Epithelial cell of esophagus (primary cell): ENCODE measurements around the gene LSAMP.
A peak's percentile ranks its signal among the peaks of the same experiment; 100 is the strongest.

Source experiments
- DNase-seq: peaks from one replicate; pipeline ENCODE4 v3.0.0; 2010; ENCODE audit warnings: low read depth
- H3K4me3 ChIP-seq: 2 replicates; pipeline ENCODE4 v1.5.1; 2011; ENCODE audit warnings: mild to moderate bottlenecking, low read length, control low read depth
- CTCF ChIP-seq: IDR thresholded peaks from 2 replicates; pipeline ENCODE4 v1.5.1; 2011; ENCODE audit warnings: low read depth, mild to moderate bottlenecking, low read length, control low read depth, inconsistent platforms; ENCODE audit not compliant: insufficient read depth; ENCODE audit errors: missing control alignments

The LSAMP gene

GRCh38 chr3:115859002-115859807, 586.1 kb downstream of the LSAMP start:
- no peak overlapping the region for H3K4me3 ChIP-seq
- no peak for DNase-seq
- no peak for TF ChIP-seq CTCF

GRCh38 chr3:115857518-115858136, 587.7 kb downstream of the LSAMP start:
- H3K4me3 ChIP-seq = no peak overlapping the region
- peak; percentile 21 for DNase-seq
- no peak for TF ChIP-seq CTCF

GRCh38 chr3:115855911-115856310, 589.4 kb downstream of the LSAMP start:
- no peak for TF ChIP-seq CTCF
- peak; percentile 6 for DNase-seq
- no peak overlapping the region for H3K4me3 ChIP-seq

- TF ChIP-seq CTCF = no peak
- no peak overlapping the region for H3K4me3 ChIP-seq
- DNase-seq = no peak
Observed at GRCh38 chr3:115853104-115853503, 592.2 kb downstream of the LSAMP start.

GRCh38 chr3:115852278-115852677, 593.0 kb downstream of the LSAMP start:
- no peak overlapping the region for H3K4me3 ChIP-seq
- TF ChIP-seq CTCF = no peak
- DNase-seq = no peak

GRCh38 chr3:115851571-115851970, 593.7 kb downstream of the LSAMP start:
- TF ChIP-seq CTCF = no peak
- H3K4me3 ChIP-seq = no peak overlapping the region
- DNase-seq = no peak
